Upper lobe of left lung (tissue), 4 donors: ENCODE measurements around the gene MXRA8.

Experiments used
- POLR2A ChIP-seq, 4 donors: fragments of 450-650 bp; IDR thresholded peaks; one replicate each; pipeline ENCODE4 v1.5.1; 2016 to 2017; ENCODE audit warnings: antibody characterized with exemption in 4 of 4, mild to moderate bottlenecking in 2 of 4
- POLR2AphosphoS5 ChIP-seq, 2 donors: sonication (generic); formaldehyde crosslinking; IDR thresholded peaks; one replicate each; pipeline ENCODE4 v1.5.1; 2017; ENCODE audit warnings: antibody characterized with exemption in 2 of 2
- TF ChIP-seq, protein P1 (sequence below), 6 experiments: fragments of 450-650 bp in 4 of 6; fragments of 200-600 bp in 2 of 6; sonication (generic) in 2 of 6; IDR thresholded peaks; one replicate each; pipeline ENCODE4 v1.5.1; 2016 to 2019; ENCODE audit warnings: antibody characterized with exemption in 6 of 6

DNA sequence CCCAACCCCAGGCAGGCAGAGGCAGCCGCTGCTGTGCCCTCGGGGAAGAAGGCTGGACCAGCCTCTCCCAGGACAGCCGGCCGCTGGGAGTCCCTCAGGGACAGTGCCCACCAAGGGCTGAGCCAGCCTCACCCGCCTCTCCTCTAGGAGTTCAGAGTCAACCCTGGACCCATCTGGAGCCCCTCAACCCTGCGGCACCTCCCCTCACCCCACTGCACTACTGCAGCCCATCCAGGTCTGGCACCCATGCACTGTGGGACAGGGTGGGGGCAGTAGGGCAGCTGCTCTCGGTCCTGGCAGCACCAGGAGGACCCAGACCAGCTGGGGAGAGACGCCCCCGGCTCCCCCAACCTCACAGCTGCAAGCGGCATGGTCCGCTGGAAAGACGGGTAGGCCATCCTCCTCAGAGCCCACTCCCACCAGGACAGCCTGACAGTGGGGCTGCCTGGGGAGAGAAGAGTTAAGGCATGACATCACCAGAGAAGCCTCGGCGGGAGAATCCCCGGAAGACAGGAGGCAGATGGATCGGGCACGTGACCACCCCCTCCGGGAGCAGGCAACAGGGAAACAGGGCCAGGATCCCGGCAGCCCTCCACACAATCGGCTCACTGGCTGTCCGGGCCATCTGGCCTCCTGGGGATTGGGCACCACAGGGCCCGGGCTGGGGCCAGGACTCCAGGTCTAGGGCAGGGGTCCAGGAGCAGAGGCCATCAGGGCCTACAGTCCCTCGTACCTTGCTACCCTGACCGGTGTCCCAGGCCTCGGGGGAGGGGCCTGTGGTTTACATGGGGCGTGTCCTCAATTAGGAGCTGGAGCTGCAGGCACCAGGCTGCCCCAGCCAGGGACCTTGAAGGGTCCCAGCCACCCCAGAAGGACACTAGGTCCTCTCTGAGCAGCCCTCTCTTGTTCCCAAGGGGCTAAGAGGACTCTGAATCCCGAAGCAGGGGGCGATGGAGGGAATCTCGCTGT lies 53.7 kb downstream of the MXRA8 start:
- TF ChIP-seq, protein P1, sequence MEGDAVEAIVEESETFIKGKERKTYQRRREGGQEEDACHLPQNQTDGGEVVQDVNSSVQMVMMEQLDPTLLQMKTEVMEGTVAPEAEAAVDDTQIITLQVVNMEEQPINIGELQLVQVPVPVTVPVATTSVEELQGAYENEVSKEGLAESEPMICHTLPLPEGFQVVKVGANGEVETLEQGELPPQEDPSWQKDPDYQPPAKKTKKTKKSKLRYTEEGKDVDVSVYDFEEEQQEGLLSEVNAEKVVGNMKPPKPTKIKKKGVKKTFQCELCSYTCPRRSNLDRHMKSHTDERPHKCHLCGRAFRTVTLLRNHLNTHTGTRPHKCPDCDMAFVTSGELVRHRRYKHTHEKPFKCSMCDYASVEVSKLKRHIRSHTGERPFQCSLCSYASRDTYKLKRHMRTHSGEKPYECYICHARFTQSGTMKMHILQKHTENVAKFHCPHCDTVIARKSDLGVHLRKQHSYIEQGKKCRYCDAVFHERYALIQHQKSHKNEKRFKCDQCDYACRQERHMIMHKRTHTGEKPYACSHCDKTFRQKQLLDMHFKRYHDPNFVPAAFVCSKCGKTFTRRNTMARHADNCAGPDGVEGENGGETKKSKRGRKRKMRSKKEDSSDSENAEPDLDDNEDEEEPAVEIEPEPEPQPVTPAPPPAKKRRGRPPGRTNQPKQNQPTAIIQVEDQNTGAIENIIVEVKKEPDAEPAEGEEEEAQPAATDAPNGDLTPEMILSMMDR (IDR thresholded peaks at IDR 0.05): no peak
- peak in 1 of 2 donors; percentile 14 for TF ChIP-seq POLR2AphosphoS5 (IDR thresholded peaks at IDR 0.05)
- no peak for TF ChIP-seq POLR2A (IDR thresholded peaks at IDR 0.05)
